ENCODE results near the gene TMEM150A. TPM values are rescaled to one million over a fixed set of nuclear protein-coding genes. Genes with fewer than 3 reads are reported as not detected.

Gene TMEM150A
- total RNA-seq, 1 donor = 20.6 TPM

DNA sequence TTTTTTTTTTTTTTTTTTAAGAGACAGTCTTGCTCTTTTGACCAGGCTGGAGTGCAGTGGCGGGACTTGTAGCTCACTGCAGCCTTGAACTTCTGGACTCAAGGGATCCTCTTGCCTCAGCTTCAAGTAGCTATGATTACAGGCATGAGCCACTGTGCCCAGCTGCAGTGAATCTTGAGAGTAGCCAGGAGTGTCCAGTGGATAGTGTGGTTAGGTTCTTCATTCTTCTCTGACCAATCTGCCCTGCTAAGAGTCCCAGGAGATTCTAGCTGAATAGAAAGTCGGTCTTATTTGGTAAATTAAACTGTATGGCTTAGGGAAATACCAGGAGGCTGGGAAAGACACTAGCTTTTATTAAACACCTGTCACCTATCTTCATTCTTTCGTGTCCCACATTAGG is 28.8 kb upstream of the TMEM150A start:
- peaks cover 74% of the 10 kb centered on the region for H3K36me3 ChIP-seq (ENCODE audit: insufficient read depth, low read length)
- peaks cover 5% of the 10 kb centered on the region for H4K20me1 ChIP-seq (ENCODE audit: insufficient read depth, low read length)
- TF ChIP-seq, protein P1, sequence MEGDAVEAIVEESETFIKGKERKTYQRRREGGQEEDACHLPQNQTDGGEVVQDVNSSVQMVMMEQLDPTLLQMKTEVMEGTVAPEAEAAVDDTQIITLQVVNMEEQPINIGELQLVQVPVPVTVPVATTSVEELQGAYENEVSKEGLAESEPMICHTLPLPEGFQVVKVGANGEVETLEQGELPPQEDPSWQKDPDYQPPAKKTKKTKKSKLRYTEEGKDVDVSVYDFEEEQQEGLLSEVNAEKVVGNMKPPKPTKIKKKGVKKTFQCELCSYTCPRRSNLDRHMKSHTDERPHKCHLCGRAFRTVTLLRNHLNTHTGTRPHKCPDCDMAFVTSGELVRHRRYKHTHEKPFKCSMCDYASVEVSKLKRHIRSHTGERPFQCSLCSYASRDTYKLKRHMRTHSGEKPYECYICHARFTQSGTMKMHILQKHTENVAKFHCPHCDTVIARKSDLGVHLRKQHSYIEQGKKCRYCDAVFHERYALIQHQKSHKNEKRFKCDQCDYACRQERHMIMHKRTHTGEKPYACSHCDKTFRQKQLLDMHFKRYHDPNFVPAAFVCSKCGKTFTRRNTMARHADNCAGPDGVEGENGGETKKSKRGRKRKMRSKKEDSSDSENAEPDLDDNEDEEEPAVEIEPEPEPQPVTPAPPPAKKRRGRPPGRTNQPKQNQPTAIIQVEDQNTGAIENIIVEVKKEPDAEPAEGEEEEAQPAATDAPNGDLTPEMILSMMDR (IDR thresholded peaks at IDR 0.05; ENCODE audit: extremely low read depth, low read depth, low read length) = no peak
- DNase-seq (ENCODE audit: insufficient read length, low spot score, missing footprints) = no peak
- no peaks in the 10 kb centered on the region for H3K27me3 ChIP-seq (ENCODE audit: insufficient read depth, low read length)
- H3K9me3 ChIP-seq (ENCODE audit: low read depth, low read length) = no peaks in the 10 kb centered on the region
- H3K4me2 ChIP-seq (ENCODE audit: insufficient read depth, low read length) = no peak overlapping the region
- peaks cover 16% of the 10 kb centered on the region for H3K79me2 ChIP-seq (ENCODE audit: insufficient read depth, low read length)
- no peak overlapping the region for H3K4me3 ChIP-seq (ENCODE audit: insufficient read depth, low read length)
- H3K27ac ChIP-seq (ENCODE audit: low read depth, low read length) = no peak overlapping the region
- no peak overlapping the region for H2AFZ ChIP-seq (ENCODE audit: low read length)
- peaks cover 4% of the 10 kb centered on the region for H3K4me1 ChIP-seq (ENCODE audit: insufficient read depth, low read length)

DNA sequence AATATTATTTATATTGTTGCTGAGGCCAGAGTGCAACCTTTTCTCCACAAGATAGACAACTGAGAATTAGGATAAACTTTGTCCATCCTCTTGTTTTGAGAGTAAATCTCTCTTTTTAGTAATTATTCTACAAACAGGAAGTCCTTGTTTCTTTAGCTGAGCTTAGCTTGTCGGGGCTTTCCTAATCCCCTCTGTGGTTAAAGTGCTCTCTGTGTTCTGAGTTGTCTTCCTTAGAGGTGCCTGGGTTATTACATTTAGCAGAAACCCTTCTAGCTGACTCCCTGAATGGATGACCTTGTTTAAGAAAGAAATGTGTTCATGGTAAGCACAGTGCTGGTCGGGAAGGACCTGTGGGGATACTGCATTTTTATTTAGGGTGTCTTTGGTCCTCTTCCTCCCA is 26.2 kb upstream of the TMEM150A start:
- TF ChIP-seq, protein P1 (IDR thresholded peaks at IDR 0.05; ENCODE audit: extremely low read depth, low read depth, low read length) = no peak
- no peak for DNase-seq (ENCODE audit: insufficient read length, low spot score, missing footprints)
- no peak overlapping the region for H2AFZ ChIP-seq (ENCODE audit: low read length)
- H3K27me3 ChIP-seq (ENCODE audit: insufficient read depth, low read length) = no peaks in the 10 kb centered on the region
- H4K20me1 ChIP-seq (ENCODE audit: insufficient read depth, low read length) = no peaks in the 10 kb centered on the region
- H3K27ac ChIP-seq (ENCODE audit: low read depth, low read length) = no peak overlapping the region
- no peaks in the 10 kb centered on the region for H3K4me1 ChIP-seq (ENCODE audit: insufficient read depth, low read length)
- peaks cover 10% of the 10 kb centered on the region for H3K79me2 ChIP-seq (ENCODE audit: insufficient read depth, low read length)
- H3K4me2 ChIP-seq (ENCODE audit: insufficient read depth, low read length) = no peak overlapping the region
- peaks cover 78% of the 10 kb centered on the region for H3K36me3 ChIP-seq (ENCODE audit: insufficient read depth, low read length)
- H3K4me3 ChIP-seq (ENCODE audit: insufficient read depth, low read length) = no peak overlapping the region
- H3K9me3 ChIP-seq (ENCODE audit: low read depth, low read length) = no peaks in the 10 kb centered on the region

DNA sequence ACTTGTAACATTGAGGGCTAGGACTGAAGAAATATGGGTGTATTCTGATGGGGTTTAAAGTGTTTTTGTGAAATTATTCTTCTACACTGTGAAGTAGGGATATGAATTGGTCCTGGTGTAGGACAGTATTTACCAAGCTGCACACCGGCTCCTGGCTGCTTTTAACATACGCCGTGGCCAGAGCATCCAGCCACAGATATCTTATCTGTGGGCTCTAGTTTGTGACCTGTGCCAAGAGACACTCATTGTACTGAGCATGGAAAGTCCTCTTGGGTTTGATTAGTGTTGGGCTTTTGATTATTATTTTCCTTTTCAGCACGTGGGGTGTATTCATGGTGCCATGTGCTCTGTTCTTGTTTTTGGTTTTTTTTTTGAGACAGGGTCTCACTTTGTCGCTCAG is 21.5 kb upstream of the TMEM150A start:
- TF ChIP-seq, protein P1 (IDR thresholded peaks at IDR 0.05; ENCODE audit: extremely low read depth, low read depth, low read length) = no peak
- peaks cover 24% of the 10 kb centered on the region for H3K79me2 ChIP-seq (ENCODE audit: insufficient read depth, low read length)
- H3K4me1 ChIP-seq (ENCODE audit: insufficient read depth, low read length) = peaks cover 4% of the 10 kb centered on the region
- peaks cover 81% of the 10 kb centered on the region for H3K36me3 ChIP-seq (ENCODE audit: insufficient read depth, low read length)
- H2AFZ ChIP-seq (ENCODE audit: low read length) = no peak overlapping the region
- H3K9me3 ChIP-seq (ENCODE audit: low read depth, low read length) = no peaks in the 10 kb centered on the region
- no peaks in the 10 kb centered on the region for H4K20me1 ChIP-seq (ENCODE audit: insufficient read depth, low read length)
- no peak overlapping the region for H3K4me2 ChIP-seq (ENCODE audit: insufficient read depth, low read length)
- H3K27ac ChIP-seq (ENCODE audit: low read depth, low read length) = no peak overlapping the region
- H3K27me3 ChIP-seq (ENCODE audit: insufficient read depth, low read length) = no peaks in the 10 kb centered on the region
- no peak overlapping the region for H3K4me3 ChIP-seq (ENCODE audit: insufficient read depth, low read length)
- no peak for DNase-seq (ENCODE audit: insufficient read length, low spot score, missing footprints)

DNA sequence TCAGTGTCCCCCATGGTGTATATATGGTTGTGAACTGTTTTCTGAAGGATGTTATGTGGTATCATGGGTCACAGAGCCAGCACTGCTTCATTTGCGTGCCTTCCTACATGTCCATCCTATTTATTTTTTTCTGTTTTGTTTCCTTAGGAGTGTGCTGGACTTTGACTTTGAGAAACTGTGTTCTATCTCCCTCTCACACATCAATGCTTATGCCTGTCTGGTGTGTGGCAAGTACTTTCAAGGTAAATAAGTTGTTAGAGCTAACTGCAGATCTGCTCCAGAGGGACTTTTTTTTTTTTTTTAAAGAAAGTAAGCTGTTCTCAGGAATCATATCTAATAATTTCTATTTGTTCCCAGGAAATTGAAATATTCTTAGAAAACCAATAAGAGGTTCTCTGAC is 18.8 kb upstream of the TMEM150A start:
- TF ChIP-seq, protein P1 (IDR thresholded peaks at IDR 0.05; ENCODE audit: extremely low read depth, low read depth, low read length) = no peak
- Histone ChIP-seq H3K27me3 (ENCODE audit: insufficient read depth, low read length) (no peaks in the 10 kb centered on the region), H3K79me2 (ENCODE audit: insufficient read depth, low read length) (peaks cover 51% of the 10 kb centered on the region), H3K36me3 (ENCODE audit: insufficient read depth, low read length) (peaks cover 67% of the 10 kb centered on the region), H3K4me2 (ENCODE audit: insufficient read depth, low read length) (no peak overlapping the region), H2AFZ (ENCODE audit: low read length) (no peak overlapping the region), H3K9me3 (ENCODE audit: low read depth, low read length) (no peaks in the 10 kb centered on the region), H3K4me1 (ENCODE audit: insufficient read depth, low read length) (peaks cover 14% of the 10 kb centered on the region), H3K4me3 (ENCODE audit: insufficient read depth, low read length) (no peak overlapping the region), H4K20me1 (ENCODE audit: insufficient read depth, low read length) (peaks cover 10% of the 10 kb centered on the region), H3K27ac (ENCODE audit: low read depth, low read length) (no peak overlapping the region)
- DNase-seq (ENCODE audit: insufficient read length, low spot score, missing footprints) = no peak

Measured in osteoblast (primary cell).